Fibroblast of lung (primary cell): ENCODE data around the gene IL18R1. TPM values are rescaled to one million over a fixed set of nuclear protein-coding genes. Genes with fewer than 3 reads are reported as not detected.

Experiments
- DNase-seq, 2 donors: peaks; one replicate each; pipeline versions ENCODE4 v3.0.0 to v3.0.0-alpha.2; 2010; ENCODE audit warnings: low read depth in 2 of 2
- H2AFZ ChIP-seq: 2 replicates; pipeline ENCODE4 v1.5.1; 2012; ENCODE audit warnings: low read length, control low read depth, inconsistent platforms
- H3K27ac ChIP-seq: 2 replicates; pipeline ENCODE4 v1.5.1; 2011; ENCODE audit warnings: low read length, control low read depth; ENCODE audit not compliant: insufficient read depth
- H3K27me3 ChIP-seq: 2 replicates; pipeline ENCODE4 v1.5.1; 2011; ENCODE audit warnings: mild to moderate bottlenecking, low read length; ENCODE audit not compliant: control insufficient read depth, insufficient read depth
- H3K36me3 ChIP-seq: 2 replicates; pipeline ENCODE4 v1.5.1; 2011; ENCODE audit warnings: low read length; ENCODE audit not compliant: control insufficient read depth, insufficient read depth
- H3K4me1 ChIP-seq: 2 replicates; pipeline ENCODE4 v1.5.1; 2011; ENCODE audit warnings: low read length; ENCODE audit not compliant: control insufficient read depth, insufficient read depth; ENCODE audit errors: extremely low read depth
- H3K4me2 ChIP-seq: 2 replicates; pipeline ENCODE4 v1.5.1; 2011; ENCODE audit warnings: low read length, control low read depth; ENCODE audit not compliant: insufficient read depth; ENCODE audit errors: extremely low read depth
- H3K4me3 ChIP-seq, 4 experiments: fragments of 200-600 bp in 1 of 4; sonication (generic) in 1 of 4; replicated peaks in 1 of 4; 2 replicates each; pipeline ENCODE4 v1.5.1; 2011 to 2016; ENCODE audit warnings: low read length in 4 of 4, low read depth in 3 of 4, mild to moderate bottlenecking in 3 of 4, control low read depth in 2 of 4, inconsistent platforms in 1 of 4, mixed read lengths in 1 of 4; ENCODE audit not compliant: insufficient read depth in 1 of 4; ENCODE audit errors: control extremely low read depth in 1 of 4
- H3K79me2 ChIP-seq: 2 replicates; pipeline ENCODE4 v1.5.1; 2012; ENCODE audit warnings: mild to moderate bottlenecking, low read length, inconsistent platforms; ENCODE audit not compliant: control insufficient read depth, insufficient read depth
- H3K9ac ChIP-seq: 2 replicates; pipeline ENCODE4 v1.5.1; 2011; ENCODE audit warnings: mild to moderate bottlenecking, low read length, control low read depth; ENCODE audit not compliant: insufficient read depth
- H3K9me3 ChIP-seq: 2 replicates; pipeline ENCODE4 v1.5.1; 2012; ENCODE audit warnings: low read depth, low read length; ENCODE audit not compliant: control insufficient read depth, insufficient read depth
- H4K20me1 ChIP-seq: 2 replicates; pipeline ENCODE4 v1.5.1; 2011; ENCODE audit warnings: low read length; ENCODE audit not compliant: control insufficient read depth, insufficient read depth; ENCODE audit errors: extremely low read depth
- CTCF ChIP-seq, 2 donors: IDR thresholded peaks in 1 of 2; conservative IDR thresholded peaks in 1 of 2; 1 replicate in 1 of 2; 2 replicates in 1 of 2; pipeline ENCODE4 v1.5.1; 2011 to 2012; ENCODE audit warnings: low read length in 2 of 2, control low read depth in 1 of 2, inconsistent platforms in 1 of 2, low read depth in 1 of 2, mild to moderate bottlenecking in 1 of 2
- EZH2 ChIP-seq: IDR thresholded peaks from 2 replicates; pipeline ENCODE4 v1.5.1; 2012; ENCODE audit warnings: low read length, control low read depth, mild to moderate bottlenecking; ENCODE audit errors: missing control alignments
- polyA plus RNA-seq, 2 donors: library from polyadenylated mRNA; depleted of rRNA in 1 of 2; stranded (reverse) in 1 of 2; unstranded in 1 of 2; fragments of >200 nt; gene quantifications; 2 replicates each; pipeline ENCODE4 v1.2.1, GENCODE V29; 2011 to 2012; ENCODE audit warnings: missing spikeins in 1 of 2
- total RNA-seq: library from RNA; depleted of rRNA; stranded (reverse); fragments of >200 nt; gene quantifications from 2 replicates; pipeline ENCODE4 v1.2.1, GENCODE V29; 2014

Gene IL18R1
- total and polyA plus RNA-seq, 2 donors (not counting 1 experiment from before 2014, with no cell fraction given) = 0.10 to 0.50 TPM

GRCh38 chr2:102397209-102397608 is 41.6 kb downstream of the IL18R1 start:
- no peak for DNase-seq
- TF ChIP-seq CTCF (conservative IDR thresholded peaks at IDR 0.05 in 1 of 2, IDR thresholded peaks at IDR 0.05 in 1 of 2; ENCODE audit: low read depth in 1 of 2, low read length in 2 of 2) (no peak), EZH2 (no peak)
- Histone ChIP-seq H2AFZ (no peak overlapping the region), H3K27ac (no peak overlapping the region), H3K79me2 (no peaks in the 10 kb centered on the region), H3K9me3 (no peaks in the 10 kb centered on the region), H3K4me3 (no peak overlapping the region), H3K27me3 (no peaks in the 10 kb centered on the region), H3K4me1 (no peaks in the 10 kb centered on the region), H4K20me1 (no peaks in the 10 kb centered on the region), H3K36me3 (no peaks in the 10 kb centered on the region), H3K4me2 (no peak overlapping the region), H3K9ac (no peak overlapping the region)

GRCh38 chr2:102399499-102400141 is 44.0 kb downstream of the IL18R1 start:
- H3K9me3 ChIP-seq = no peaks in the 10 kb centered on the region
- no peak overlapping the region for H3K27ac ChIP-seq
- H3K9ac ChIP-seq = no peak overlapping the region
- H3K4me3 ChIP-seq = no peak overlapping the region
- H3K36me3 ChIP-seq = no peaks in the 10 kb centered on the region
- no peak for TF ChIP-seq EZH2
- TF ChIP-seq CTCF (conservative IDR thresholded peaks at IDR 0.05 in 1 of 2, IDR thresholded peaks at IDR 0.05 in 1 of 2; ENCODE audit: low read depth in 1 of 2, low read length in 2 of 2) = no peak
- no peaks in the 10 kb centered on the region for H4K20me1 ChIP-seq
- H3K27me3 ChIP-seq = no peaks in the 10 kb centered on the region
- DNase-seq = no peak
- no peaks in the 10 kb centered on the region for H3K4me1 ChIP-seq
- no peak overlapping the region for H3K4me2 ChIP-seq
- H2AFZ ChIP-seq = no peak overlapping the region
- no peaks in the 10 kb centered on the region for H3K79me2 ChIP-seq

GRCh38 chr2:102401456-102401855 is 45.9 kb downstream of the IL18R1 start:
- no peak for TF ChIP-seq EZH2
- no peak for TF ChIP-seq CTCF (conservative IDR thresholded peaks at IDR 0.05 in 1 of 2, IDR thresholded peaks at IDR 0.05 in 1 of 2; ENCODE audit: low read depth in 1 of 2, low read length in 2 of 2)
- DNase-seq = peak in 1 of 2 donors; percentile 2
- Histone ChIP-seq H2AFZ (no peak overlapping the region), H3K27ac (no peak overlapping the region), H3K9ac (no peak overlapping the region), H3K27me3 (no peaks in the 10 kb centered on the region), H3K79me2 (no peaks in the 10 kb centered on the region), H3K4me1 (no peaks in the 10 kb centered on the region), H3K36me3 (no peaks in the 10 kb centered on the region), H3K4me3 (no peak overlapping the region), H4K20me1 (no peaks in the 10 kb centered on the region), H3K4me2 (no peak overlapping the region), H3K9me3 (no peaks in the 10 kb centered on the region)
